Progenitor cell of endocrine pancreas (in vitro differentiated cells): Measurements from ENCODE around the gene IPO5. TPM values are rescaled to one million over a fixed set of nuclear protein-coding genes. Genes with fewer than 3 reads are reported as not detected.

Source experiments
- DNase-seq: peaks from one replicate; pipeline ENCODE4 v3.0.0; 2021; ENCODE audit warnings: low spot score; ENCODE audit not compliant: unreplicated experiment
- H3K27ac Mint-ChIP-seq: 2 replicates; pipeline ENCODE4 v1.8.0; 2021; ENCODE audit warnings: mild to moderate bottlenecking, moderate library complexity, mixed read lengths
- H3K27me3 Mint-ChIP-seq: 2 replicates; pipeline ENCODE4 v1.8.0; 2021; ENCODE audit warnings: mixed read lengths
- H3K36me3 Mint-ChIP-seq: 2 replicates; pipeline ENCODE4 v1.8.0; 2022; ENCODE audit warnings: mixed read lengths; ENCODE audit not compliant: insufficient read depth
- H3K4me1 Mint-ChIP-seq: 2 replicates; pipeline ENCODE4 v1.8.0; 2021; ENCODE audit warnings: low read depth, mixed read lengths
- H3K4me3 Mint-ChIP-seq: 2 replicates; pipeline ENCODE4 v1.8.0; 2021; ENCODE audit warnings: low read depth, mild to moderate bottlenecking, moderate library complexity, mixed read lengths
- H3K9me3 Mint-ChIP-seq: 2 replicates; pipeline ENCODE4 v1.8.0; 2021; ENCODE audit warnings: low read depth, mixed read lengths
- CTCF ChIP-seq: fragments of 200-600 bp; sonication (generic); IDR thresholded peaks from one replicate; pipeline ENCODE4 v1.5.0; 2021; ENCODE audit warnings: antibody characterized with exemption, mild to moderate bottlenecking; ENCODE audit not compliant: unreplicated experiment
- total RNA-seq: library from RNA; stranded (reverse); gene quantifications from 2 replicates; pipeline ENCODE4 v1.2.1, GENCODE V29; 2021

Gene IPO5
- total RNA-seq, 1 donor from 2014 or later = 208 TPM

- no peak for DNase-seq
- Mint-ChIP-seq H3K36me3 (no peaks in the 10 kb centered on the region), H3K4me1 (no peaks in the 10 kb centered on the region), H3K9me3 (no peaks in the 10 kb centered on the region), H3K27me3 (no peaks in the 10 kb centered on the region), H3K4me3 (no peak overlapping the region), H3K27ac (no peak overlapping the region)
- no peak for TF ChIP-seq CTCF
These were observed 119.0 kb downstream of the IPO5 start for GRCh38 chr13:98072476-98072875.

Other genes with a start within 250 kb of the IPO5 start
- gene FARP1, start 189.4 kb downstream of the IPO5 start, total RNA-seq = 266 and 278 TPM in 2 replicates
- not detected in 2 replicates for gene RNF113B, start 223.6 kb downstream of the IPO5 start, total RNA-seq